PFSK-1 (cell line): Measurements from ENCODE around the gene LZTS2.

ENCODE experiments used
- TAF1 ChIP-seq: IDR thresholded peaks from 2 replicates; pipeline ENCODE4 v1.6.1; 2012; ENCODE audit warnings: low read length, control low read depth, borderline replicate concordance; ENCODE audit not compliant: insufficient read depth
- TF ChIP-seq, protein P1 (sequence below), 2 experiments: IDR thresholded peaks; 2 replicates each; pipeline versions ENCODE4 v1.6.1 to v1.8.0; 2011 to 2012; ENCODE audit warnings: low read depth in 2 of 2, low read length in 2 of 2, control low read depth in 1 of 2, inconsistent platforms in 1 of 2, mild to moderate bottlenecking in 1 of 2, moderate library complexity in 1 of 2; ENCODE audit not compliant: insufficient read depth in 1 of 2

DNA sequence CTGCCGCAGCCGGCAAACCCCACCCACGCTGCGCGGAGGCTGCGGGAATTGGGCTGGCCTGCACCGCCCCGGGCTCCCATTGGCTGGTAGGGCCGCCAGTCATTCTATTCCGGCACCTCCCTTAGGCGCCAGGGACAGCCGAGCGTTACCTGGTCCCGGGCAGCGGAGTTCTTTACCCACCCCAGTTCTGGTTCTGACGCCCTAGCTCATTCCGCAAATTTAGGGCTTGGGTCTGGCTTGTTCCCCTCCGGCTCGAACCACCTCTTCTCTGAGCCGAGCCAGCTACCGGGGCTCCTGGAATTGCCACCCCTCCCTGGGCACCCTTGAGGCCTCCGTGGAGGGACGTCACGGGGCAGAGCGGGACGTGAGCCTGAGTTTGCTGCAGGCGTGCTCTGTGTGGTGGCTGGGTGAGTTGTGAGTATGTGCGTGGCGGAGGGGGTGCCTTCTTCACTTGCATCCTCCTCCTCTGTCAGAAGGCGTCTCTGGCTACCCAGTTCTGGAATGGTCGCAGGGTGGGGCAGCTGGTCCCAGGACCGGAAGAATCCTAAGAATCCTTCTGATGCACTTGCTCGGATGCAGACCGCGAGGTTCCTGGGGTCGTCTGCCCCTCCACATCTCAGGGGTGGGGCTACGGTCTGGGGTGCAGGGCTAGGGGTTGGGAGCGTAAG is 31.7 kb downstream of the LZTS2 start, which contains the start of the genes PDZD7 and SFXN3:
- TF ChIP-seq, protein P1, sequence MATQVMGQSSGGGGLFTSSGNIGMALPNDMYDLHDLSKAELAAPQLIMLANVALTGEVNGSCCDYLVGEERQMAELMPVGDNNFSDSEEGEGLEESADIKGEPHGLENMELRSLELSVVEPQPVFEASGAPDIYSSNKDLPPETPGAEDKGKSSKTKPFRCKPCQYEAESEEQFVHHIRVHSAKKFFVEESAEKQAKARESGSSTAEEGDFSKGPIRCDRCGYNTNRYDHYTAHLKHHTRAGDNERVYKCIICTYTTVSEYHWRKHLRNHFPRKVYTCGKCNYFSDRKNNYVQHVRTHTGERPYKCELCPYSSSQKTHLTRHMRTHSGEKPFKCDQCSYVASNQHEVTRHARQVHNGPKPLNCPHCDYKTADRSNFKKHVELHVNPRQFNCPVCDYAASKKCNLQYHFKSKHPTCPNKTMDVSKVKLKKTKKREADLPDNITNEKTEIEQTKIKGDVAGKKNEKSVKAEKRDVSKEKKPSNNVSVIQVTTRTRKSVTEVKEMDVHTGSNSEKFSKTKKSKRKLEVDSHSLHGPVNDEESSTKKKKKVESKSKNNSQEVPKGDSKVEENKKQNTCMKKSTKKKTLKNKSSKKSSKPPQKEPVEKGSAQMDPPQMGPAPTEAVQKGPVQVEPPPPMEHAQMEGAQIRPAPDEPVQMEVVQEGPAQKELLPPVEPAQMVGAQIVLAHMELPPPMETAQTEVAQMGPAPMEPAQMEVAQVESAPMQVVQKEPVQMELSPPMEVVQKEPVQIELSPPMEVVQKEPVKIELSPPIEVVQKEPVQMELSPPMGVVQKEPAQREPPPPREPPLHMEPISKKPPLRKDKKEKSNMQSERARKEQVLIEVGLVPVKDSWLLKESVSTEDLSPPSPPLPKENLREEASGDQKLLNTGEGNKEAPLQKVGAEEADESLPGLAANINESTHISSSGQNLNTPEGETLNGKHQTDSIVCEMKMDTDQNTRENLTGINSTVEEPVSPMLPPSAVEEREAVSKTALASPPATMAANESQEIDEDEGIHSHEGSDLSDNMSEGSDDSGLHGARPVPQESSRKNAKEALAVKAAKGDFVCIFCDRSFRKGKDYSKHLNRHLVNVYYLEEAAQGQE (IDR thresholded peaks at IDR 0.05; ENCODE audit: insufficient read depth in 1 of 2, low read depth in 2 of 2, low read length in 2 of 2): no peak
- no peak for TF ChIP-seq TAF1
